GM12891 (cell line): Measurements from ENCODE around the gene SLC8A1.

Experiments used
- POLR2A ChIP-seq: IDR thresholded peaks from 2 replicates; pipeline ENCODE4 v1.6.1; 2011; ENCODE audit warnings: low read depth, low read length, control low read depth
- TAF1 ChIP-seq: IDR thresholded peaks from 2 replicates; pipeline ENCODE4 v1.6.1; 2011; ENCODE audit warnings: low read depth, low read length, control low read depth

- TF ChIP-seq POLR2A (no peak), TAF1 (no peak)
These were observed 16.3 kb downstream of the SLC8A1 start for GRCh38 chr2:40435426-40436092.
